ENCODE results near the gene CARD11.

The CARD11 gene

DNA sequence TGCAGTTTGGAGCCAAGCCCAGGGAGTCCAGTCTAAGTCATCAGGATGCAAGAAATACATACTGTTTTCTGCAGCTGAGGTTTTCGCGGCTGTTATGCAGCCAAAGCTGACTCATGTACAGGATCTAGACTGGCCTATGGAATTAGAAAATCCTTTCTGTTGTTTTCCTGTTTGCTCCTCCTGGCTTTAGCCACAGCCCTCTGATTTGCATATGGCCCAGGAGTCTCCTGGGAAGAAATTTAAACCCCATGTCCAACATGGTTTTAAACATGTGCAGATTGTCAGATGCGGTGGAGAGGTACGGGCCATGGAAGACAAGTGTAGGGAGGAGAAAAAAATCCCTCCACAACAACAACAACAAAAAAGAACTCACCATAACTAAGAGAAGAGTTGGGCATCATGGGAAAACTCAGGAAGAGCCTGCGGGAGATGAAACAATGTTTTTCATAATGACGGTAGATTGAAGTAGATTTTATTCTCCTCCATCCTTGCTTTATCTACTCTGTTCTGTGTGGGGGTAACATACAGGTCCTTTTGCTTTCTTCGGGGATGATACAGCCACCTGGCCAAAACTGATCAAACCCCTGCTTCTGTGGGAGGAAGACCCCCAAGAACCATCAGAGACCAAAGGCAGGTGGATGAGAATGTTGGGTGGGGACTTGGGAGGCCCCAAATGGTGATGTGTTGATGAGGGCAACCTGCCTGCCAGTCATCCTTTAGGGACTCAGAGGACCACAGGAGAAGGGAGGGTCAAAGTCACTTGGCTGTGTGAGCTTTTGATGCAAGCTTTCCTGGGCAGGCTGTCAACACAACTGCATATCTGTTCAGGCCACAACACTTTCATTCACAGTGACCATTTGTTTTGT, 169.7 kb downstream of the CARD11 start:
- DNase-seq = no peak
- TF ChIP-seq POLR2A (IDR thresholded peaks at IDR 0.05; ENCODE audit: low read length) (peak; percentile 17), GATA1 (IDR thresholded peaks at IDR 0.05; ENCODE audit: low read depth, low read length) (no peak)

DNA sequence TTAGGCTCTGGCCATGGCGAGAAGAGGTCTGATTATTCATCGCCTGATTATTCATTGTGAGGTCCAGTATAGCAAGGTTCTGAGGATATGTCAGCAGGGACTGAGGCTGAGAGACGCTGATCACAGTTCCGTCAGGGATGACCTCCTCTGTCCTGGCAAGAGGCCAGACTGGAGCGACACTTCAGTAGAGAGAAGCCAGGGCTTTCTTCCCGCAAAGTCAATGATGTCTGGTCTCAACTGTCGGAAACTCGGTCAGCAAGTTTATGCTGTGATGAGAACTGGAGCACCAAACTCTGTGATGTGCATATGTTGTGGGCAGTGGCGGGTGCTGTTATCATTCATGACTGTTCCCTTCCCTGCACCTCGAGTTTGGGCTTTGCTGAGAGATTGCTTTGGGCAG, 170.5 kb downstream of the CARD11 start:
- TF ChIP-seq POLR2A (IDR thresholded peaks at IDR 0.05; ENCODE audit: low read length) = no peak
- TF ChIP-seq GATA1 (IDR thresholded peaks at IDR 0.05; ENCODE audit: low read depth, low read length) = no peak
- no peak for DNase-seq

DNA sequence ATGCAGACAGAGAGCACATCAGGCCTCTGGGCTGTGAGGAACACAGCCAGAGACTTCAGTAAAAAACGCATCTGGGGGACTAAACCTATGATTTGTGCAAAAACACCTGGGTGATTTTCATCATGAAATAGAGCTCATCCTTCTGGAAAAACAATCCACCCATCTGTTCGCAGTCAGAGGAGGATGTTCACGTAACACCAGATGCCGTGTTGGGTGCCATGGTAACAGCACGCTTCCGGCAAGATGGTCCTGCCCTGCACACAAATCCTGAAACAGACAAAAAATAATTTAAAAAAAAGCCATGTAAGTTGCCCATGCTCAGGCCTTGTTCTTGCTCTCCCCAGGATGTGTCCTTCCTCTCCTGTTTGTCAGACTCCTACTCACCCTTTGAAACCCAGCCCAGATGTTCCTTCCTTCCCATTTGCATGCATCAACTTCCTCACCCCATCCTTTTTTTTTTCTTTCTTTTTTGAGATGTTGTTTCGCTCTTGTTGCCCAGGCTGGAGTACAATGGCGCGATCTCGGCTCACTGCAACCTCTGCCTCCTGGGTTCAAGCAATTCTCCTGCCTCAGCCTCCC, 171.3 kb downstream of the CARD11 start:
- TF ChIP-seq GATA1 (IDR thresholded peaks at IDR 0.05; ENCODE audit: low read depth, low read length) = no peak
- no peak for TF ChIP-seq POLR2A (IDR thresholded peaks at IDR 0.05; ENCODE audit: low read length)

DNA sequence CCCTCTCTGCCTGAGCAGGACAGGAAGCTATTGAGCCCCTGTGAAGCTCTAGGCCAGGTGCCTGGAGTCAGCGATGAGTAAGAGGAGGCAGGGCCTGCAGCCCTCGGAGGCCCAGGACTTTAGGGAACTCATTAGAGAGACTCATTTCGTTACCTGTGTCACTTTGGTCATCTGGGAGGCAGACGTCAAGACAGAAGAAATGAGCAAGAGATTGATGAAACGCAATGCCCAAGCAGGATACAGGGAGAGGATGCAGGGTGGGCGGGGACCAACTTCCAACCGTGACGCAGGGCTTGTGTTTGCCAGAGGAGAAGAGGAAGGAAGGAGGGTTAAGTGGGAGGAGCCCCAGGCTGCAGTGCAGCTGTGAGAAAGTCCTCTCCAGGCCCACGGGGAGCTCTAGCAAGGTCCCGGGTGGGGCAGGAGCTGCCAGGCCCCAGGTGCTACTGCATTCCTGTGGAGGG, 173.2 kb downstream of the CARD11 start:
- no peak for DNase-seq
- TF ChIP-seq POLR2A (IDR thresholded peaks at IDR 0.05; ENCODE audit: low read length) = no peak
- TF ChIP-seq GATA1 (IDR thresholded peaks at IDR 0.05; ENCODE audit: low read depth, low read length) = no peak

More for the DNA sequence above, 171.3 kb downstream of the CARD11 start:
- DNase-seq = no peak

DNA sequence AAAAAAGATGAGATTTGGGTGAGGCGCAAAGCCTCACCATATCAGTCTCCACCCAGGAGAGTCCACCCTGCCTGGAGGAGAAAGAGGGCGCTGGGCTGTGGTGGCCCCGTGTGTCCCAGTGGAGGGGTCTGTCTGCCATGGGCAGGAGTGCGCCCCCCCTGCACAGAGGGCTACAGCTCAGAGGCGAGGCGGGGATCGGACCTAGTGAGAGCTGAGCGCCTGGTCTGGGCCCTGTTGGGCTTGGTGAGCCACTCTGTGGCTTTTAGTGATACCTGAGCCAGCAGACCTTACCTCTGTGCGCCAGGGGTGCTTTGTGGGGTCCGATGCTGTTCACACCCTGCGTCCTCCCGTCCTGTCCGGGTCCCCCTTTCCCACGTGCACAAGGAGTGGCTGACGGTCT, 173.7 kb downstream of the CARD11 start:
- DNase-seq = no peak
- TF ChIP-seq POLR2A (IDR thresholded peaks at IDR 0.05; ENCODE audit: low read length) (no peak), GATA1 (IDR thresholded peaks at IDR 0.05; ENCODE audit: low read depth, low read length) (no peak)

DNA sequence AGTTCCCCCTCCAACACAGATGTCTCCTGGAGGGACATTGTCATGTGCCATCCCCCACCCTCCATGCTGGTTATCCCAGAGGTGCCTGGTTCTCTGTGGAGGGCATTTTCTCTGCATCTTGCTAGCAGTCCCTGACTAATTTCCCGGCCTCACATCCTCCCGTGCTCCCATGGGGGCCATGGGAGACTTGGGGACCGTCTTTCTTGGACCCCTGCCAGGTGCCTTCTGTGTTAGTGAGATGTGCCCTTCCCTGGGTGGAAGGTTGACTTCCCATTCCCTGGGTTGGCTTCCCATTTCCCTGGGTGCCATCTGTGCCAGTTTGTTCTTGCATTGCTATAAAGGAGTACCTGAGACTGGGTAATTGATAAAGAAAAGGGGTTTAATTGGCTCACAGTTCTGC, 177.1 kb downstream of the CARD11 start:
- DNase-seq = no peak
- TF ChIP-seq GATA1 (IDR thresholded peaks at IDR 0.05; ENCODE audit: low read depth, low read length) = no peak
- no peak for TF ChIP-seq POLR2A (IDR thresholded peaks at IDR 0.05; ENCODE audit: low read length)

DNA sequence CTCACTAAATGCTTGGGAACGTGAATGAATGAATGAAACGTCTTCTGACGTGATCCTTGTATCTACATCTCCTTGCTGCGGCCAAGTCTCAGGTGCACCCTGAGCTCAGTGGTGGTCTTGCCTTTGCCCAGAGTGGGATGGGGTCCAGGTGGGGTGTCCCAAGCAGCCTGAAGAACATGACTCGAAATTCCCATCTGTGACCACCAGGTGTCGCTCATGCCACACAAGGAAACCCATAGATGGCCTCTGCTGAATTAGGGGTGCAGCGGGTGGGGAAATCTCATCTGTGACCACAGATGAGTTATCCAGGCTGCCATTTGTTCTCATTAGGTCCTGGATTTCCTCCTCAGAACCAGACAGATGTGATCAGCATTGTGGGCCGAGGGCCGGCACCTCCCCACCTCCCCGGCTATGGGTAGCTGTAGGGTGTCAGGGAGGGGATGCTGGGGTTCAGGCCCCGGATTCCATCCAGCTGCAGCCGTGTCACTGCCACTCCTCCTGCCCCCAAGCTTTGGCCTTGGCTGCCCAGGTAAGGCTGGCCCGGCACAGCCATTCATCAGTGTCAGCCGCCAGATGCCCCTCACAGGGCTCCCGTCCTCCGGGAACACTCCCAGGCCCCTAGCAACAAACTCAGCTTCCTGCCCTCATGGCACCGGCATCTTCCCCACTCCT, 178.5 kb downstream of the CARD11 start:
- TF ChIP-seq POLR2A (IDR thresholded peaks at IDR 0.05; ENCODE audit: low read length) (no peak), GATA1 (IDR thresholded peaks at IDR 0.05; ENCODE audit: low read depth, low read length) (no peak)
- DNase-seq = peak; percentile 69 to 87

DNA sequence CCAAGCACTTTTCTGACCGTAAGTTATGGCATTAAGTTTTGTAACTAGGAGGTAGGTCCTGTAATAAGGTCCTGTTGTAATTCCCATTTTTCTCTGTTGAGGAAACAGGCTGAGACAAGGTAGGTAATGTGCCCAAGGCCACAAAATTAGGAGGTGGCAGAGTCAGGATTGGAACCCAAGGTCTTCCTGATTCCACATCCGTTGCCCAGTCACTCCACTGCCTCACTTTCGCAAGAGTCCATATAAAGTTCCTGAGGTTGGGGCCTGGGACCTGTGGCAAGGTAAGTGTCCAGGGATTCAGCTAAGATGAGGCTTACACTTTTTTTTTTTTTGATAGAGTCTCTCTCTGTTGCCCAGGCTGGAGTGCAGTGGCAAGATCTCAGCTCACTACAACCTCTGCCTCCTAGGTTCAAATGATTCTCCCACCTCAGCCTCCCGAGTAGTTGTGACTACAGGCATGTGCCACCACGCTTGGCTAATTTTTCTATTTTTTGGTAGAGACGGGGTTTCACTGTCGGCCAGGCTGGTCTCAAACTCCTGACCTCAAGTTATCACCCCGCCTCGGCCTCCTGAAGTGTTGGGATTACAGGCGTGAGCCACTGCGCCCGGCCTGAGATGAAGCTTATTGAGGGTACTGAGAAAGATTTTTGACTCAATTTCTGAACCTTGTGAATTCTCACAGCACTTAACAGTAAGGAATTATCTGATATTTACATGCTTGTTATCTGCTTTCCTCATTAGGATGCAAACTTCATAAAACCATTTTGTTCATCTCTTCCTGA, 179.3 kb downstream of the CARD11 start:
- TF ChIP-seq POLR2A (IDR thresholded peaks at IDR 0.05; ENCODE audit: low read length) = no peak
- no peak for TF ChIP-seq GATA1 (IDR thresholded peaks at IDR 0.05; ENCODE audit: low read depth, low read length)
- DNase-seq = no peak

DNA sequence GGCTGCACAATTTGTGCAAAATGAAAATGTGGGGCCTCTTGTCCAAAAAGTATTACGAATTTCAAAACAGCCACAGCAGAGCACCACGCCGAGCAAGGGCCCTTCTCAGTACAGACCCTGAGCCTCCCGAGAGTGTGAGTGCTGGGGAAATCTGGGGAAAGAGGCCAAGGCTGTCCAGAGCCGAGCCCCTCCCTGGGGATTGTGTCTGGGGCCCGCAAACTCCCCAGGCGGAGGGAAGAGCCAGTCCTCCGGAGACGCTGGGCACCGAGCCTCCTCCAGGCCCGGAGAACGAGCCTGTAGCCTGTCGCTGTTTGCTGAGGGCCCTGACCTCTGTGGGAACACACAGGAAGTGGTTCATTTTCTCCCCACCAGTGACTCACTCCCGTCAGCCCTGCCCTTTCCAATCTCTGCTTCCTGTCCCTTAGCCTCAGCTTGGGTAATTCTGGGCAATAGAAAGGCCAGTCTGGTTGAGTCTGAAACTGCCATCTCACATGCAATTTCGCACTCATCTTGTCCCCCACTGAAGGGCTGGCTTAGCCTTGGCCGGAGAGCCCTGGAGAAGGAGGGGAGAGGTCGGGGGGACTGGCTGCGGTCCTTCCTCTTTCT, 180.1 kb downstream of the CARD11 start:
- TF ChIP-seq POLR2A (IDR thresholded peaks at IDR 0.05; ENCODE audit: low read length) (peak; percentile 41), GATA1 (IDR thresholded peaks at IDR 0.05; ENCODE audit: low read depth, low read length) (no peak)
- DNase-seq = peak in 1 of 2 experiments; percentile 37

DNA sequence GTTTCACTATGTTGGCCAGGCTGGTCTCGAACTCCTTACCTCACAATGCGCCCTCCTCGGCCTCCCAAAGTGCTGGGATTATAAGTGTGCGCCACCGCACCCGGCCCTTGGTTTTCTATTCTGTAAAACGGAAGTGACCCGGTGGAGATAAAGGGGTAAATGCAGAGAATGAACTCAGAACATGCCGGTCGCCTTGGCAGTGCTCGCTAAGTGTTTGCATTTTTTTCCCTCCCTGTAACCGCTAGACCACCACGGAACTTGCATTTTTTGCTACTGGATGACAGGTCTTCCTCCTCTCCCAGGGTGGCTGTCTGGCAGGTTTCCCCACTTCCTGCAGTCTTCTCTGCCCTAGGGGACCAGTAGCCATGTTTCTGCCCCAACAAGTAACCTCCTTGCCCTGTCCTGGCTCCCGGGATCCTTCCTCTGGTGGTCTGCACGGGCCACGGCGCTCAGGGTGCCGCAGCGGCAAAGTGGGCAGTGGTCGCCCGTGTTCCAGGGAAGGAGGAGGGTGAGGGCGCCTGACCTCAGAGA, 180.8 kb downstream of the CARD11 start:
- no peak for TF ChIP-seq POLR2A (IDR thresholded peaks at IDR 0.05; ENCODE audit: low read length)
- no peak for DNase-seq

DNA sequence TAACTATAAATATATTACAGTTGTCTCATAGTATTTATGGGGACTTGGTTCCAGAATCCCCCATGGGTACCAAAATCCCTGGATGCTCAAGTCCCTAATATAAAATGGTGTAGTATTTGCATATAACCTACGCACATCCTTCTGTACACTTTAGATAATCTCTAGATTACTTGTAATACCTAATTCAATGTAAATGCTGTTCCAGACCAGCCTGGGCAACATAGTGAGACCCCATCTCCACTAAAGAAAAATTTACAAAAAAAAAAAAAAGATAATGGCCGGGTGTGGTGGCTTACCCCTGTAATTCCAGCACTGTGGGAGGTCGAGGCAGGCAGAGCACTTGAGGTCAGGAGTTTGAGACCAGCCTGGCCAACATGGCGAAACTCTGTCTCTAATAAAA, 182.2 kb downstream of the CARD11 start:
- no peak for DNase-seq
- TF ChIP-seq POLR2A (IDR thresholded peaks at IDR 0.05; ENCODE audit: low read length) (no peak), GATA1 (IDR thresholded peaks at IDR 0.05; ENCODE audit: low read depth, low read length) (no peak)

DNA sequence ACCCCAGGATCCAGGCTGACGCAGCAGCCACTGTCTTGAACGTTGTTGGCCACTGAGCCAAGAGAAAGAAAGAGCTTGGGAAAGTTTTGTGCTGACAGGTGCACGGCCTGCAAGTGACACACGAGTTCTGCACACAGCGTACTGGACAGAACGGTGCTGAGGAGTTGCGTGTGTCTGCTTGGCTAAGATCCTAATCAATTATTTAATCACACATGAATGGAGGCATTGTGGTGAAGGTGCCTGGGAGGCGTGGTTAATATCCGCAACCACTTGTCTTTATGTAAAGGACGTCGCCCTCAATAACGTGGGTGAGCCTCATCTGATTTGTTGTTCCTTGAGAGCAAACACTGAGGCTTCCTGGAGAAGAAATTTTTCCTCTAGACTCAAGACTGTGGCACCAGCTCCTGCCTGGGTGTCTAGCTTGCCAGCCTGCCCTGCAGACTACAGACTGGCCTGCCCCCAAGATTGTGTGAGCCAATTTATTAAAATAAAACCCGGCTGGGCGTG, 183.0 kb downstream of the CARD11 start:
- DNase-seq = no peak
- TF ChIP-seq POLR2A (IDR thresholded peaks at IDR 0.05; ENCODE audit: low read length) = no peak
- TF ChIP-seq GATA1 (IDR thresholded peaks at IDR 0.05; ENCODE audit: low read depth, low read length) = no peak

DNA sequence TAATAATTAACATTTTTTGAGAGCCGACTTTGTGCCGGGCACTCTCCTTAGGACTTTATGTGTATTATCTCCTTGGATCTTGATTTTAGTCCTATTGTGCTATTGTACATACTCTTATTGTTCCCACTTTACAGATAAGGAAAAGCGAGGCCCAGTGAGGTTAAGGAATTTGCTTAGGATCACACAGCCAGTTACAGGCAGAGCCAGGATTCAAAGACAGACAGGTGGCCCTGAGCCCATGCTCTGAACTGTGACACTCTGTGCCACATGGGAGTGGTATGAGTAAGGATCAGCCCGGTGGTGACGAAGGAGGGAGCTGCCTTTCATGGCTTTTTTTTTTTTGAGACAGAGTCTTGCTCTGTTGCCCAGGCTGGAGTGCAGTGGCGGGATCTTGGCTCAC, 183.7 kb downstream of the CARD11 start:
- TF ChIP-seq GATA1 (IDR thresholded peaks at IDR 0.05; ENCODE audit: low read depth, low read length) (no peak), POLR2A (IDR thresholded peaks at IDR 0.05; ENCODE audit: low read length) (no peak)
- DNase-seq = no peak
